Rectal smooth muscle tissue (tissue), 1 donor: ENCODE results near the gene USP12.
A peak's percentile ranks its signal among the peaks of the same experiment; 100 is the strongest.

Experiments
- H3K27ac ChIP-seq: one replicate; pipeline ENCODE4 v1.7.0; 2013; ENCODE audit warnings: low read depth, low read length, inconsistent platforms
- H3K27me3 ChIP-seq: one replicate; pipeline ENCODE4 v1.7.0; 2013; ENCODE audit warnings: low read length; ENCODE audit not compliant: control insufficient read depth, insufficient read depth
- H3K36me3 ChIP-seq: one replicate; pipeline ENCODE4 v1.7.0; 2013; ENCODE audit warnings: low read length; ENCODE audit not compliant: control insufficient read depth, insufficient read depth
- H3K4me1 ChIP-seq: one replicate; pipeline ENCODE4 v1.7.0; 2013; ENCODE audit warnings: low read length; ENCODE audit not compliant: control insufficient read depth, insufficient read depth
- H3K4me3 ChIP-seq: one replicate; pipeline ENCODE4 v1.7.0; 2013; ENCODE audit warnings: low read length
- H3K9ac ChIP-seq: one replicate; pipeline ENCODE4 v1.7.0; 2013; ENCODE audit warnings: low read length

USP12 gene

GRCh38 chr13:27026396-27026795, 145.2 kb downstream of the USP12 start:
- Histone ChIP-seq H3K27me3 (no peaks in the 10 kb centered on the region), H3K4me1 (peaks cover 31% of the 10 kb centered on the region), H3K4me3 (no peak overlapping the region), H3K9ac (no peak overlapping the region), H3K27ac (no peak overlapping the region), H3K36me3 (no peaks in the 10 kb centered on the region)

GRCh38 chr13:27024776-27025492, 146.7 kb downstream of the USP12 start:
- Histone ChIP-seq H3K4me3 (no peak overlapping the region), H3K9ac (no peak overlapping the region), H3K27me3 (no peaks in the 10 kb centered on the region), H3K27ac (peak overlapping the region; percentile 82), H3K36me3 (no peaks in the 10 kb centered on the region), H3K4me1 (peaks cover 31% of the 10 kb centered on the region)

- Histone ChIP-seq H3K9ac (no peak overlapping the region), H3K36me3 (no peaks in the 10 kb centered on the region), H3K4me1 (peaks cover 31% of the 10 kb centered on the region), H3K4me3 (no peak overlapping the region), H3K27me3 (no peaks in the 10 kb centered on the region), H3K27ac (peak overlapping the region; percentile 84)
Measured at GRCh38 chr13:27024074-27024461, 147.5 kb downstream of the USP12 start.

GRCh38 chr13:27023385-27024073, 148.1 kb downstream of the USP12 start:
- H3K36me3 ChIP-seq = no peaks in the 10 kb centered on the region
- peaks cover 35% of the 10 kb centered on the region for H3K4me1 ChIP-seq
- H3K4me3 ChIP-seq = no peak overlapping the region
- peak overlapping the region; percentile 84 for H3K27ac ChIP-seq
- no peak overlapping the region for H3K9ac ChIP-seq
- H3K27me3 ChIP-seq = no peaks in the 10 kb centered on the region

- H3K9ac ChIP-seq = no peak overlapping the region
- H3K27me3 ChIP-seq = no peaks in the 10 kb centered on the region
- no peak overlapping the region for H3K4me3 ChIP-seq
- H3K4me1 ChIP-seq = peaks cover 38% of the 10 kb centered on the region
- peak overlapping the region; percentile 84 for H3K27ac ChIP-seq
- H3K36me3 ChIP-seq = no peaks in the 10 kb centered on the region
Measured at GRCh38 chr13:27022571-27023311, 148.9 kb downstream of the USP12 start.

GRCh38 chr13:27020415-27020814, 151.2 kb downstream of the USP12 start:
- no peaks in the 10 kb centered on the region for H3K27me3 ChIP-seq
- H3K9ac ChIP-seq = no peak overlapping the region
- no peak overlapping the region for H3K27ac ChIP-seq
- H3K36me3 ChIP-seq = no peaks in the 10 kb centered on the region
- H3K4me3 ChIP-seq = no peak overlapping the region
- H3K4me1 ChIP-seq = peaks cover 35% of the 10 kb centered on the region

GRCh38 chr13:27018882-27019281, 152.7 kb downstream of the USP12 start:
- no peak overlapping the region for H3K9ac ChIP-seq
- no peaks in the 10 kb centered on the region for H3K27me3 ChIP-seq
- no peak overlapping the region for H3K4me3 ChIP-seq
- no peaks in the 10 kb centered on the region for H3K36me3 ChIP-seq
- H3K27ac ChIP-seq = no peak overlapping the region
- H3K4me1 ChIP-seq = peaks cover 24% of the 10 kb centered on the region

- Histone ChIP-seq H3K27me3 (no peaks in the 10 kb centered on the region), H3K4me1 (peaks cover 19% of the 10 kb centered on the region), H3K27ac (no peak overlapping the region), H3K36me3 (no peaks in the 10 kb centered on the region), H3K9ac (no peak overlapping the region), H3K4me3 (no peak overlapping the region)
Measured at GRCh38 chr13:27018344-27018861, 153.2 kb downstream of the USP12 start.

- Histone ChIP-seq H3K4me1 (peaks cover 7% of the 10 kb centered on the region), H3K4me3 (no peak overlapping the region), H3K36me3 (no peaks in the 10 kb centered on the region), H3K27me3 (no peaks in the 10 kb centered on the region), H3K9ac (no peak overlapping the region), H3K27ac (no peak overlapping the region)
Measured at GRCh38 chr13:27016875-27017274, 154.7 kb downstream of the USP12 start.
